Measurements from ENCODE around the gene SENP6.

- TF ChIP-seq CTCF (conservative IDR thresholded peaks at IDR 0.05) (no peak), ZFX (IDR thresholded peaks at IDR 0.05) (no peak)
These were observed 143.7 kb downstream of the SENP6 start for GRCh38 chr6:75745404-75745803.
